Prostate gland (tissue), 2 donors: ENCODE results near the gene HMX3. TPM values are rescaled to one million over a fixed set of nuclear protein-coding genes. Genes with fewer than 3 reads are reported as not detected.
A peak's percentile ranks its signal among the peaks of the same experiment; 100 is the strongest.

Experiments
- DNase-seq: peaks from one replicate; pipeline ENCODE4 v3.0.0-alpha.2; 2019; ENCODE audit warnings: low spot score
- H3K27ac ChIP-seq, 2 donors: fragments of 200-600 bp; sonication (generic); 2 replicates each; pipeline ENCODE4 v1.5.1; 2017 to 2019
- H3K27me3 ChIP-seq: fragments of 200-600 bp; sonication (generic); replicated peaks from 2 replicates; pipeline ENCODE4 v1.5.1; 2019; ENCODE audit not compliant: insufficient read depth
- H3K36me3 ChIP-seq, 2 donors: fragments of 200-600 bp; sonication (generic); 1 replicate in 1 of 2; 2 replicates in 1 of 2; pipeline versions ENCODE4 v1.5.1 to v1.8.1; 2017 to 2019
- H3K4me1 ChIP-seq: fragments of 200-600 bp; sonication (generic); replicated peaks from 2 replicates; pipeline ENCODE4 v1.5.1; 2019
- H3K4me3 ChIP-seq, 2 donors: fragments of 200-600 bp; sonication (generic); 2 replicates each; pipeline ENCODE4 v1.5.1; 2017 to 2019
- H3K9me3 ChIP-seq: fragments of 200-600 bp; sonication (generic); 2 replicates; pipeline ENCODE4 v1.5.1; 2017
- POLR2A ChIP-seq: fragments of 450-650 bp; IDR thresholded peaks from one replicate; pipeline ENCODE4 v1.6.1; 2016; ENCODE audit warnings: antibody characterized with exemption, mild to moderate bottlenecking
- POLR2AphosphoS5 ChIP-seq: sonication (generic); formaldehyde crosslinking; IDR thresholded peaks from one replicate; pipeline ENCODE4 v1.6.1; 2017; ENCODE audit warnings: antibody characterized with exemption
- WGBS: methylation state at CpG from one replicate; pipeline ENCODE4 v1.1.5; 2018; 5-methylcytosine and 5-hydroxymethylcytosine counted together
- intact Hi-C: fragments of 100-400 bp; cut with DNase I; formaldehyde crosslinking; loops from one replicate; pipeline ENCODE4 v1.14.2; 2022
- total RNA-seq, 2 donors: library from RNA; depleted of rRNA; stranded (reverse); fragments of >200 nt; gene quantifications; one replicate each; pipeline ENCODE4 v1.1.0, GENCODE V29; 2016
- TF ChIP-seq, protein P1 (sequence below), 4 experiments: fragments of 200-600 bp in 2 of 4; fragments of 450-650 bp in 2 of 4; sonication (generic) in 2 of 4; IDR thresholded peaks; 1 replicate in 3 of 4; 2 replicates in 1 of 4; pipeline ENCODE4 v1.5.1; 2016 to 2019; ENCODE audit warnings: antibody characterized with exemption in 4 of 4, mild to moderate bottlenecking in 2 of 4, moderate library complexity in 2 of 4

The HMX3 gene
- total RNA-seq: not detected

DNA sequence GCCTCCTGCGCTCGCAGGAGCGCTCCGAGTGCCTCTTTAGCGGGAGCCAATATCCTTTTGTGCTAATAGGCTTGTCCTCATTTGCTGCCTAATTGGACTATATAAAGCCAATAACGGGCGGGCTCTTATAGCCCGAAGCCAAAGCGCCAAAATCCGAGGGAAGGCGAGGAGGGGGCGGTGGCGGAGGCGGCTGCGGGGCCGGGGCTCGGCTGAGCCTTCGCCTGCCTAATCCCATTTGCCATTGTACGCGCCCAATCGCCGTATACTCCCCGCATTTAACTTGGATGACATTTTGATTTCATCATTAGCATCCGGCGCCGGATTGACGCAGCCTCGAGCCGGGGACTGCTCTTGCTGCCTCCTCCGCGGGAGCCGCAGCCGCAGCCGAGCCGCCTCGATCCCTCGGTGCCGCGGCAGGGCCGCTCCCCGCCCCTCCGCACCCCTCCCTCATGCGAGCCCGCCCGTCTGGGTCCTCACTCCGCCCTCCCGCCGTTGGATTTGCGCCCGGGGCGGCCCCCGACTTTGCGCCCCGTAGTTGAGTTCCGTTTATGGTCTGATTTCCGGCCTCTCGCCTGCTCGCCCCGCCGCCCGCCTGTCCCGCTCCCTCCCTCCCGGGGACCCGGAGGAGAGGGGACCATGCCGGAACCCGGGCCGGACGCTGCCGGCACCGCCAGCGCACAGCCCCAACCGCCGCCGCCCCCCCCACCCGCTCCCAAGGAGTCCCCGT lies at the start of gene HMX3:
HMX3 (plus strand) TSS at position 556 of the 727 bp plus-strand sequence; CDS start at position 637, 81 bp downstream.
- intact Hi-C loops: no loop called here
- Histone ChIP-seq H3K36me3 (no peaks in the 10 kb centered on the region), H3K27ac (no peak within 1 kb of the TSS), H3K4me3 (peak within 1 kb of the TSS; percentile 11 to 13), H3K9me3 (no peaks in the 10 kb centered on the region), H3K4me1 (peaks cover 4% of the 10 kb centered on the region), H3K27me3 (peaks cover 67% of the 10 kb centered on the region)
- 2% methylated on average over 55 of the region's 76 CpGs for WGBS
- DNase-seq: no peak
- TF ChIP-seq POLR2AphosphoS5: no peak
- TF ChIP-seq, protein P1, sequence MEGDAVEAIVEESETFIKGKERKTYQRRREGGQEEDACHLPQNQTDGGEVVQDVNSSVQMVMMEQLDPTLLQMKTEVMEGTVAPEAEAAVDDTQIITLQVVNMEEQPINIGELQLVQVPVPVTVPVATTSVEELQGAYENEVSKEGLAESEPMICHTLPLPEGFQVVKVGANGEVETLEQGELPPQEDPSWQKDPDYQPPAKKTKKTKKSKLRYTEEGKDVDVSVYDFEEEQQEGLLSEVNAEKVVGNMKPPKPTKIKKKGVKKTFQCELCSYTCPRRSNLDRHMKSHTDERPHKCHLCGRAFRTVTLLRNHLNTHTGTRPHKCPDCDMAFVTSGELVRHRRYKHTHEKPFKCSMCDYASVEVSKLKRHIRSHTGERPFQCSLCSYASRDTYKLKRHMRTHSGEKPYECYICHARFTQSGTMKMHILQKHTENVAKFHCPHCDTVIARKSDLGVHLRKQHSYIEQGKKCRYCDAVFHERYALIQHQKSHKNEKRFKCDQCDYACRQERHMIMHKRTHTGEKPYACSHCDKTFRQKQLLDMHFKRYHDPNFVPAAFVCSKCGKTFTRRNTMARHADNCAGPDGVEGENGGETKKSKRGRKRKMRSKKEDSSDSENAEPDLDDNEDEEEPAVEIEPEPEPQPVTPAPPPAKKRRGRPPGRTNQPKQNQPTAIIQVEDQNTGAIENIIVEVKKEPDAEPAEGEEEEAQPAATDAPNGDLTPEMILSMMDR (IDR thresholded peaks at IDR 0.05): no peak
- TF ChIP-seq POLR2A: no peak

DNA sequence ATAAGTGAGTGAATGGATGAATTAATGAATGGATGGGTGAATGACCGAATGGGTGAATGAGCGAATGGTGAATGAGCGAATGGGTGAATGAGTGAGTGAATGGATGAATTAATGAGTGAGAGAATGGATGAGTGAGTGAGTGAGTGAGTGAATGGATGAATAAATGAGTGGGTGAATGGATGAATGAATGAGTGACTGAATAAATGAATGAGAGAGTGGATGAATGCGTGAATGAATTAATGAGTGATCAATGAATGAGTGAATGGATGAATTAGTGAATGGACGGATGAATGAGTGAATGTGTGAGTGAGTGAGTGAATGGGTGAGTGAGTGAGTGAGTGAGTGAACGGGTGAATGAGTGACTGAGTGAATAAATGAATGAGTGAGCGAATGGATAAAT lies 49.5 kb upstream of the HMX3 start:
- intact Hi-C loops: no loop called here
- no peak overlapping the region for H3K4me3 ChIP-seq
- no peak overlapping the region for H3K27ac ChIP-seq
- WGBS: 89% methylated on average over 7 of the region's 7 CpGs
- no peaks in the 10 kb centered on the region for H3K9me3 ChIP-seq
- TF ChIP-seq POLR2A (no peak), POLR2AphosphoS5 (no peak)
- TF ChIP-seq, protein P1 (IDR thresholded peaks at IDR 0.05): no peak
- no peaks in the 10 kb centered on the region for H3K27me3 ChIP-seq
- no peak for DNase-seq
- no peaks in the 10 kb centered on the region for H3K4me1 ChIP-seq
- H3K36me3 ChIP-seq: no peaks in the 10 kb centered on the region

DNA sequence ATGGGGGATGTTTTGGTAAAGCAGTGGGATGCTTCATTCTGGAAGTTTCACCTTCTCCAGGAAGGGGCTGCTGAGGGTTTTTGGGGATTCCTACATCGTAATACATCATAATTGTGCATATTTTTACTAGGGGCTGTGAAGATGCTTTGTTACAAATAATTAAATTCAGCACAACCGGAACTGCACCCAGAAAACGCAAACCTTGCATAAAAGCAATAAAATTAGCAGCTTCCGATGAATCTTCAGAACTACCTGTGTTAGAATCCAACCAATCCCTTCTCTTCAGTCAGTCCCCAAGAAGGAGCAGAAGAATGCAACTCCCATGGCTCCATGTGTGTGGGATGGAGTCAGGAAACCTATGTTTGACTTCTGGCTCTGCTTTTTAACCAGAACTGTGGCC lies 48.4 kb upstream of the HMX3 start:
- H3K36me3 ChIP-seq: no peaks in the 10 kb centered on the region
- H3K4me3 ChIP-seq: no peak overlapping the region
- H3K4me1 ChIP-seq: no peaks in the 10 kb centered on the region
- DNase-seq: no peak
- H3K27me3 ChIP-seq: no peaks in the 10 kb centered on the region
- 76% methylated on average over 4 of the region's 4 CpGs for WGBS
- TF ChIP-seq, protein P1 (IDR thresholded peaks at IDR 0.05): no peak
- no peak for TF ChIP-seq POLR2AphosphoS5
- TF ChIP-seq POLR2A: no peak
- no peaks in the 10 kb centered on the region for H3K9me3 ChIP-seq
- intact Hi-C loops: no loop called here
- no peak overlapping the region for H3K27ac ChIP-seq

DNA sequence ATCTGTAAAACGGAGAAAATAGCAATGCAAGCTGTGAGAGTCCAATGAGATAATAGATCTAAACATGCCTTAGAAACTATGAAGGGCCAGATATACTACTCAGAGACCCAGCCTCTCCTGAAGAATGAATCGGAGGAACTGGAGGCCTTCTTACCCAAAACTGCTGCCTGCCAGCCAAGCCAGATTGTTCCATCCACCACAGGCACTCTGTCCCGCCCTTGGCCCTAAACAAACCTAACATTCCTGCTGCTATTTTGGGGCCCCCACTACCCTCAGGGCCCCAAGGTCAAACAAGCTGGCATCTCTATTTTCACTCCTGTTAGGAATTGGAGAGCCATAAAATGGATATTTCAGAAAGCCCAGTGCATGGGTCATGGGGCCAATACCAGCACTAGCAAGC lies 48.0 kb upstream of the HMX3 start:
- 77% methylated on average over 3 of the region's 3 CpGs for WGBS

More for the DNA sequence above, 48.0 kb upstream of the HMX3 start:
- H3K9me3 ChIP-seq: no peaks in the 10 kb centered on the region
- H3K36me3 ChIP-seq: no peaks in the 10 kb centered on the region
- intact Hi-C loops: no loop called here
- DNase-seq: no peak
- H3K27me3 ChIP-seq: no peaks in the 10 kb centered on the region
- no peaks in the 10 kb centered on the region for H3K4me1 ChIP-seq
- H3K4me3 ChIP-seq: no peak overlapping the region
- TF ChIP-seq POLR2A: no peak
- TF ChIP-seq, protein P1 (IDR thresholded peaks at IDR 0.05): no peak
- TF ChIP-seq POLR2AphosphoS5: no peak
- H3K27ac ChIP-seq: no peak overlapping the region
